Esophagus squamous epithelium (tissue), 4 donors: Measurements from ENCODE around the gene OR1J1.

Experiments
- POLR2A ChIP-seq, 4 donors: fragments of 450-650 bp; IDR thresholded peaks; one replicate each; pipeline ENCODE4 v1.6.1; 2017; ENCODE audit warnings: antibody characterized with exemption in 4 of 4, mild to moderate bottlenecking in 4 of 4, moderate library complexity in 3 of 4
- TF ChIP-seq, protein P1 (sequence below), 6 experiments: fragments of 450-650 bp in 4 of 6; fragments of 200-600 bp in 2 of 6; sonication (generic) in 2 of 6; IDR thresholded peaks; one replicate each; pipeline ENCODE4 v1.5.1; 2016 to 2019; ENCODE audit warnings: antibody characterized with exemption in 6 of 6, mild to moderate bottlenecking in 4 of 6, moderate library complexity in 4 of 6

DNA sequence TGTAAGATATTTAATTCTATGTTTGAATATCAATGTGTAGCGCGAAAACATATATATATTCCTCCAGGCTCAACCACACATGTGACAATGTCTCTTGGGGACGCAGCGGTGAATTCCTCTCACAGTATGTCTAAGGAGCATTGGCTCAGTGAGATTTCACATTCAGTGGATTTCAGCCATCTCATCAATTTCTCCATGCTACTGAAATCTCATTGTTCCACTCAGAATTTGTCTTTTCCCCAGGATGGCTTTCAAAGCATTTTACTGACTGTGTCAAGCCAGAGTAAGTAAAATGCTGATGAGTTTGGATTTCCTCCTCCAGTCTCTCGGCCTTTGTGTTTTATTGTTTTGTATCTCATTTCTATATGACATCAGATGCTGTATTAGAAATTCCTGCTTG, 1.3 kb upstream of the OR1J1 start:
- no peak for TF ChIP-seq POLR2A (IDR thresholded peaks at IDR 0.05)
- TF ChIP-seq, protein P1, sequence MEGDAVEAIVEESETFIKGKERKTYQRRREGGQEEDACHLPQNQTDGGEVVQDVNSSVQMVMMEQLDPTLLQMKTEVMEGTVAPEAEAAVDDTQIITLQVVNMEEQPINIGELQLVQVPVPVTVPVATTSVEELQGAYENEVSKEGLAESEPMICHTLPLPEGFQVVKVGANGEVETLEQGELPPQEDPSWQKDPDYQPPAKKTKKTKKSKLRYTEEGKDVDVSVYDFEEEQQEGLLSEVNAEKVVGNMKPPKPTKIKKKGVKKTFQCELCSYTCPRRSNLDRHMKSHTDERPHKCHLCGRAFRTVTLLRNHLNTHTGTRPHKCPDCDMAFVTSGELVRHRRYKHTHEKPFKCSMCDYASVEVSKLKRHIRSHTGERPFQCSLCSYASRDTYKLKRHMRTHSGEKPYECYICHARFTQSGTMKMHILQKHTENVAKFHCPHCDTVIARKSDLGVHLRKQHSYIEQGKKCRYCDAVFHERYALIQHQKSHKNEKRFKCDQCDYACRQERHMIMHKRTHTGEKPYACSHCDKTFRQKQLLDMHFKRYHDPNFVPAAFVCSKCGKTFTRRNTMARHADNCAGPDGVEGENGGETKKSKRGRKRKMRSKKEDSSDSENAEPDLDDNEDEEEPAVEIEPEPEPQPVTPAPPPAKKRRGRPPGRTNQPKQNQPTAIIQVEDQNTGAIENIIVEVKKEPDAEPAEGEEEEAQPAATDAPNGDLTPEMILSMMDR (IDR thresholded peaks at IDR 0.05), result no peak
